OCI-LY3 (cell line): ENCODE data around the gene SOX12.

Experiments used
- CTCF ChIP-seq: fragments of 200-600, 300-600 bp; sonication (generic); IDR thresholded peaks from 2 replicates; pipeline ENCODE4 v1.5.1; 2014; ENCODE audit warnings: antibody characterized with exemption, low read length, low read depth
- EZH2phosphoT487 ChIP-seq: fragments of 200-600 bp; shearing (Covaris generic); IDR thresholded peaks from 2 replicates; pipeline ENCODE4 v1.6.1; 2018; ENCODE audit warnings: antibody characterized with exemption, mixed run types, low read depth

- TF ChIP-seq CTCF: no peak
- TF ChIP-seq EZH2phosphoT487: no peak
Measured at GRCh38 chr20:297925-298775, 27.2 kb upstream of the SOX12 start.
